ENCODE measurements around the gene KDELR3.

DNA sequence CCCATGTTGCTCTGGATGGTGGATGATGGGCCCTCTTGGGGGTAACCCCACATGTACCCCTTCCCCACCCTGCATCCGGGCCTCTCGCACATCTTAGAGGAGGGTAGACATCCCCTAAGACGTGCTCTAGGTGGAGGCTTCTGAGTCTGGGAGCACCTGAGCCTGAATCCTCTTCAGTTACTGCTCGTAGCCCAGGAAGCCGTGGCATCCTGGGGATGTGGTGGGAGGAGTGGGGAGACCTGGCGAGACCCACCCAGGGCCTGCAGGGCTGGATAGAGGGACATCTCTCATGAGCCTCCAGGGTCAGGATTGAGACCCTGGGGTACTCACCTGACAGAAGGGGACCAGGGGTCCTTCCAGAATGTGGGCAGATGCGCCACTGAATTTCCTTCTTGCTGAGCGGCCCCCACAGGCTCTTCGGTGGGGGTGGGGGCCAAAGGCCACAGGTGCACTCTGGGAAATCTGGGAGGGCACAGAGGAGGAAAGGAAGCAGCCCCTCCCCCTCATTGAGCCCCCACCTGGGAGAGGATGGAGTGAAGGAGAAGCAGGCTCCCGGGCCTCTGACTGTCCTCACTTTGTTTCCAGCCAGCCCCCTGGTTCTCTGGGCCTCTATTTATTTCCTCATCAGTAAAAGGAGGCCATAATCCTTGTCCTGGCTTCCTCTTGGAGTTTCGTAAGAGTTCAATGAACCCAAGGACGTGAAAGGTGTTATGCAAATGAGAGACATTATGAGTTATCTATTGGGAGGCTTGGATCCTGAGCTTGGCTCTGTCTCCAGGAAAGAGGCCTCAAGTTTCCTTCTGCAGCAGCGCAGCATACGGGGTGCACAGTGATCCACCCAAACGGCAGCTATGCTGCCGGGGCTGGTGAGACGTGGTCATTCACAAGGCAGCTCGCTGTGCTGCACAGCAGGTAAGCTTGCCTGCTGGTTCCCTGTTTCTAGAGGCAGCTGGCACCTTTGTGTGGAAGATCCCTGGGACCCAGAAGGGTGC is 44.1 kb upstream of the KDELR3 start:
- TF ChIP-seq, protein P1, sequence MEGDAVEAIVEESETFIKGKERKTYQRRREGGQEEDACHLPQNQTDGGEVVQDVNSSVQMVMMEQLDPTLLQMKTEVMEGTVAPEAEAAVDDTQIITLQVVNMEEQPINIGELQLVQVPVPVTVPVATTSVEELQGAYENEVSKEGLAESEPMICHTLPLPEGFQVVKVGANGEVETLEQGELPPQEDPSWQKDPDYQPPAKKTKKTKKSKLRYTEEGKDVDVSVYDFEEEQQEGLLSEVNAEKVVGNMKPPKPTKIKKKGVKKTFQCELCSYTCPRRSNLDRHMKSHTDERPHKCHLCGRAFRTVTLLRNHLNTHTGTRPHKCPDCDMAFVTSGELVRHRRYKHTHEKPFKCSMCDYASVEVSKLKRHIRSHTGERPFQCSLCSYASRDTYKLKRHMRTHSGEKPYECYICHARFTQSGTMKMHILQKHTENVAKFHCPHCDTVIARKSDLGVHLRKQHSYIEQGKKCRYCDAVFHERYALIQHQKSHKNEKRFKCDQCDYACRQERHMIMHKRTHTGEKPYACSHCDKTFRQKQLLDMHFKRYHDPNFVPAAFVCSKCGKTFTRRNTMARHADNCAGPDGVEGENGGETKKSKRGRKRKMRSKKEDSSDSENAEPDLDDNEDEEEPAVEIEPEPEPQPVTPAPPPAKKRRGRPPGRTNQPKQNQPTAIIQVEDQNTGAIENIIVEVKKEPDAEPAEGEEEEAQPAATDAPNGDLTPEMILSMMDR (IDR thresholded peaks at IDR 0.05 in 2 of 3, conservative IDR thresholded peaks at IDR 0.05 in 1 of 3; ENCODE audit: borderline replicate concordance in 1 of 3, insufficient read depth in 1 of 3, low read depth in 2 of 3, low read length in 2 of 3), result no peak
- TF ChIP-seq POLR2A (IDR thresholded peaks at IDR 0.05; ENCODE audit: borderline replicate concordance, extremely low read depth, insufficient read depth, insufficient read length) (no peak), JUND (IDR thresholded peaks at IDR 0.05) (no peak), EZH2 (IDR thresholded peaks at IDR 0.05) (no peak), POLR2AphosphoS5 (IDR thresholded peaks at IDR 0.05; ENCODE audit: low read depth, low read length) (no peak), CEBPB (IDR thresholded peaks at IDR 0.05; ENCODE audit: low read depth) (no peak), EGR1 (IDR thresholded peaks at IDR 0.05; ENCODE audit: low read depth) (no peak), YY1 (IDR thresholded peaks at IDR 0.05; ENCODE audit: extremely low read depth, insufficient replicate concordance, low read depth, low read length) (no peak), ELF1 (IDR thresholded peaks at IDR 0.05; ENCODE audit: borderline replicate concordance, low read depth) (no peak), EZH2phosphoT487 (IDR thresholded peaks at IDR 0.05; ENCODE audit: borderline replicate concordance) (no peak), ZFX (IDR thresholded peaks at IDR 0.05) (no peak), TCF7L2 (IDR thresholded peaks at IDR 0.05; ENCODE audit: borderline replicate concordance, extremely low read depth, insufficient read depth, insufficient read length) (no peak)
- TF ChIP-seq, protein P2, sequence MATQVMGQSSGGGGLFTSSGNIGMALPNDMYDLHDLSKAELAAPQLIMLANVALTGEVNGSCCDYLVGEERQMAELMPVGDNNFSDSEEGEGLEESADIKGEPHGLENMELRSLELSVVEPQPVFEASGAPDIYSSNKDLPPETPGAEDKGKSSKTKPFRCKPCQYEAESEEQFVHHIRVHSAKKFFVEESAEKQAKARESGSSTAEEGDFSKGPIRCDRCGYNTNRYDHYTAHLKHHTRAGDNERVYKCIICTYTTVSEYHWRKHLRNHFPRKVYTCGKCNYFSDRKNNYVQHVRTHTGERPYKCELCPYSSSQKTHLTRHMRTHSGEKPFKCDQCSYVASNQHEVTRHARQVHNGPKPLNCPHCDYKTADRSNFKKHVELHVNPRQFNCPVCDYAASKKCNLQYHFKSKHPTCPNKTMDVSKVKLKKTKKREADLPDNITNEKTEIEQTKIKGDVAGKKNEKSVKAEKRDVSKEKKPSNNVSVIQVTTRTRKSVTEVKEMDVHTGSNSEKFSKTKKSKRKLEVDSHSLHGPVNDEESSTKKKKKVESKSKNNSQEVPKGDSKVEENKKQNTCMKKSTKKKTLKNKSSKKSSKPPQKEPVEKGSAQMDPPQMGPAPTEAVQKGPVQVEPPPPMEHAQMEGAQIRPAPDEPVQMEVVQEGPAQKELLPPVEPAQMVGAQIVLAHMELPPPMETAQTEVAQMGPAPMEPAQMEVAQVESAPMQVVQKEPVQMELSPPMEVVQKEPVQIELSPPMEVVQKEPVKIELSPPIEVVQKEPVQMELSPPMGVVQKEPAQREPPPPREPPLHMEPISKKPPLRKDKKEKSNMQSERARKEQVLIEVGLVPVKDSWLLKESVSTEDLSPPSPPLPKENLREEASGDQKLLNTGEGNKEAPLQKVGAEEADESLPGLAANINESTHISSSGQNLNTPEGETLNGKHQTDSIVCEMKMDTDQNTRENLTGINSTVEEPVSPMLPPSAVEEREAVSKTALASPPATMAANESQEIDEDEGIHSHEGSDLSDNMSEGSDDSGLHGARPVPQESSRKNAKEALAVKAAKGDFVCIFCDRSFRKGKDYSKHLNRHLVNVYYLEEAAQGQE (IDR thresholded peaks at IDR 0.05; ENCODE audit: low read depth), result no peak
- TF ChIP-seq, protein P3, sequence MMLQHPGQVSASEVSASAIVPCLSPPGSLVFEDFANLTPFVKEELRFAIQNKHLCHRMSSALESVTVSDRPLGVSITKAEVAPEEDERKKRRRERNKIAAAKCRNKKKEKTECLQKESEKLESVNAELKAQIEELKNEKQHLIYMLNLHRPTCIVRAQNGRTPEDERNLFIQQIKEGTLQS (IDR thresholded peaks at IDR 0.05), result no peak

Measured in HCT116 (cell line).